GM23248 (cell line): ENCODE data around the gene PDCD4.

Experiments
- EZH2 ChIP-seq: fragments of 200-600 bp; sonication (generic); IDR thresholded peaks from 2 replicates; pipeline ENCODE4 v1.6.1; 2018; ENCODE audit warnings: antibody characterized with exemption, mild to moderate bottlenecking; ENCODE audit not compliant: insufficient read depth, poor library complexity, severe bottlenecking
- EZH2phosphoT487 ChIP-seq: fragments of 200-600 bp; sonication (generic); IDR thresholded peaks from 2 replicates; pipeline ENCODE4 v1.6.1; 2018; ENCODE audit warnings: antibody characterized with exemption, moderate library complexity, mild to moderate bottlenecking, low read depth; ENCODE audit not compliant: insufficient read depth

- TF ChIP-seq EZH2phosphoT487 = no peak
- TF ChIP-seq EZH2 = no peak
Observed at GRCh38 chr10:110903280-110904278, 31.9 kb downstream of the PDCD4 start.
